ENCODE data around the gene ZNRF4.
"Not testable (repeated sequence)": the region's sequence is repeated elsewhere in the genome, so short reads cannot be mapped to it uniquely, and the experiment has no call there.

ZNRF4 gene

DNA sequence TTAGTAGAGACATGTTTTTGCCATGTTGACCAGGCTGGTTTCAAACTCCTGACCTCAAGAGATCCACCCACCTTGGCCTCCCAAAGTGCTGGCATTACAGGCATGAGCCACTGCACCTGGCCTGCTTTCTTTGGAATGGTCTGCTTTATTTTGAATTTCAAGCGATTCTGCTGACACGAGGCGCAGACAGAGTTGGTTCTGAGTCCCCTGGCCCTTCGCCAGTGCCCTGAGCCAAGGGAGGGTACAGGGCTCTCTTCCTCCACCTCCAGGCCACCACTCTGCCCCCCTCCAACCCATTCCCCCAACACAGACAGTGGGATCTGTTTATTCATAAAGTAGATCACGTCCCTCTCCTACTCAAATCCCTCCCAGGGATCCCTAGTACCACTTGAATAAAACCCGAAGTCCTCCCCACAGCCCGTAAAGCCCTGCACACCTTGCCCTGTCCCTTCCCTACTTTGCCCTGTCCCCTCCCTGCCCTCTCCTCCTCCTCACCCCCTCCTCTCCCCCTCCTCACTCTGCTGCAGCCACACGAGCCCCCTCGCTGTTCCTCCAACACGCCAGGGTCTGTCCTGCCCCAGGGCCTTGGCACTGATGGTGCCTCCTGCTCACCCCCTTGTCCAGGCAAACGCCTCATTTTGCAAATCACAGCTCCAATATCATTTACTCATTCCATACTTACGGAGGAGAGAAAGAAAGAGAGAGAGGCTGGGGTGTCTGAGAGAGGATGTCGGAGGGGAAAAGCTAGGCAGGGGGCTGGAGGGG lies 22.4 kb downstream of the ZNRF4 start:
- DNase-seq: no peak

DNA sequence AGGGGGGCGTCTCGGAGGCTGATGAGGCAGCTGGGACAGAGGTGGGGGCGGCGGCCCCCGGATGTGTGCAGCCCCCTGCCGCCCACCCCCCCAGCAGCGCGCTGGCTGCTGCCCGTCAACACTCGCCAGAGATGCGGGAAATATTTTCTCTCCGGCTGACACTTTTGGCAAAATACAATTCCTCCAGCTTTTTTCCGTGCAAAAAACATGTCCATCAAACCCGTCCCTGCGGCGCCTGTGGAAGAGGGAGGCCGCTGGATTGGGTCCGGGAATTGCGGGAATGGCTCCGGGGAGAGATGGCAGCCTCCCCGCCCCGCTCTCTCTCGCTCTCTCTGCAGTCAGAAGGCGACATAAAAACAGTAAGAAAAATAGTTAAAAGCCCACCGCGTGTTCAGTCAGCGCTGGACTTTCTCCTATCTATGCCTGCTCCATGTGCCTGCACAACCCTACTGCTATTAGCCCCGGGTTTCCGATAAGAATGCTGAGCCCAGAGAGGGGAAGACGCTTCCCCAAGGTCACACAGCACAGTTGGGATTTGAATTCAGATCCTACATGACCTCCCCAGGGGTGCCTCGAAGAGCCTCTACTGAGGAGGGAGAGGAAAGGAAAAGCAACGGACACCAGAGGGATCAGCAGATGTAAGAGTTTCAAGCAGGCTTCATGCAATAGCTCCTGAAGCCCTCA lies 23.2 kb downstream of the ZNRF4 start:
- DNase-seq: no peak

DNA sequence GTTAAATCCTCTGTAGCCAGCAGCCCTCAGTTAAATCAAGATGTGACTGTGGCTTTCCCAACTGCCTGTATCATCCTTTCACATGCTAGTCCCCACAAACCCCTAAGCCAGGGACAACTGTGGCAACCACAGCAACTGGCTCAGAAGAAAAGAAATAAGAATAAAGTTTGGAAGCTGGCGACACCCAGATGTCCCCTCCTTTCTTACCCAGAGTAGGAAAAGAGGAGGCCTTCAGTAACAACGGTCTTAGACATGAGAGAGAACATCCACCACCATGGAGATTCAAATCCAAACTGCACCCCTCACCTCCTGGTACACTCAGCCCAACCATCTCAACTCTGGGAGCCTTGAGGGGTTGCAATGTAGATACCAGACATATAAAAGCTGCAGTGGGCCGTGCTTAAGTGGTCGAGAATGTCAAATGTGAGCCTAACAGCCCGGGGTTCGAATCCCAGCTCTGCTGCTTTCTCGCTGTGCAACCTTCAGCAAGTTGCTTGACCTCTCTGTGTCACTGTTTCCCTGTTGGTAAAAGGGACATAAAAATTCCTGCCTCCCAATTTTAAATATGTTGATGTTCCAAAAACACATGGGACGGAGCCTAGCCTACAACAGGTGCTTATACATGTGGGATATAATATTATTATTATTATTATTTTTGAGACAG lies 23.8 kb downstream of the ZNRF4 start:
- no peak for DNase-seq

DNA sequence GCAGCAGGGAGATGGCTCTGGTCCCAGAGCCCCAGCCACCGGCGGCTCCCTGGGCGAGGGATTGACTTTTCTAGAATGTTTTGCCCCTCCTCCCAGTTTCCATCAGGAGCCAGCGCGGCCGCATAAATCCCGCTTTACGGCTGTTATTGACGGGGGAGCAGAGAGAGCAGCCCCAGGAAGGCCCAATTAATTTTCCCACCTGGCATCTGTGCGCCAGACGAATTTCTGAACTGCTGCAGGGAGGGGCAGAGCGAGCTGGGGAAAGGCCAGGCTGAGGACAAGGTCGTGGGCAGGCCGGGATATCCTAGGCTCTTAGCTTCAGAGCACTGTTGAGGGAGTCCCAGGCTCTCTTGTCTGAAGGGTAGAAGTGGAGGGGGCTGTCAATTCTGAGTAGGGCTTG lies 24.7 kb downstream of the ZNRF4 start:
- no peak for DNase-seq

DNA sequence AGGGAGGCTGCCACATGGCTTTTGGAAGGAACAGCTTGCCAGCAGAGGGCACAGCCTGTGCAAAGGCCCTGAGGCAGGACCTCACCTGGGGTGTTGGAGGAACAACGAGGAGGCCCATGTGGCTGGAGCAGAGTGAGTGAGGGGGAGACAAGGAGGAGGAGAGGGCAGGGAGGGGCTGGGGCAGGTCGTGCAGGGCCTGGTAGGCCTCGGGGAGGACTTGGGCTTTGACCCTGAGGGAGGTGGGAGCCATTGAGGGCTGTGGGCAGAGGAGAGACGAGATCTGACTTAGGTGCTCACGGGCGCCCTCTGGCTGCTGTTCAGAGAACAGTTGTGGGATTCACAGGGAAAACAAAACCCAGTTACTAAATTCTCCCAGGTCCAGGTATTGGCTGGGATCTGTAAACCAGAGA lies 25.2 kb downstream of the ZNRF4 start:
- DNase-seq: no peak

DNA sequence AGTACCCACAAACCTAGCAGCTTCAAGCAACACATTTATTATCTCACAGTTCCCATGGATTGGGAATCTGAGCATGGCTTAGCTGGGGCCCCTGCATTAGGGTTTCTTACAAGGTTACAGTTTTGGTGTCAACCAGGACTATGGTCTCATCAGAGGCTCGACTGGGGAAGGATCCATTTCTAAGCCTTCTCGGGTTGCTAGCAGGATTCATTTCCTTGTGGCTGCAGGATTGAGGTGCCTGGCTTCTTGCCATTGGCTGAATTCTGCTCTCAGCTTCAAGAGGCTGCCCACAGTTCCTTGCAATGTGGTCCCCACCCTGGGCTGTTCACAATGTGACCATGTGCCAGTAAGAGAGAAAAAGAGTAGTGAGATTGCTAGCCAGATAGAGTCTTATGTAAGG lies 26.7 kb downstream of the ZNRF4 start:
- no peak for DNase-seq

DNA sequence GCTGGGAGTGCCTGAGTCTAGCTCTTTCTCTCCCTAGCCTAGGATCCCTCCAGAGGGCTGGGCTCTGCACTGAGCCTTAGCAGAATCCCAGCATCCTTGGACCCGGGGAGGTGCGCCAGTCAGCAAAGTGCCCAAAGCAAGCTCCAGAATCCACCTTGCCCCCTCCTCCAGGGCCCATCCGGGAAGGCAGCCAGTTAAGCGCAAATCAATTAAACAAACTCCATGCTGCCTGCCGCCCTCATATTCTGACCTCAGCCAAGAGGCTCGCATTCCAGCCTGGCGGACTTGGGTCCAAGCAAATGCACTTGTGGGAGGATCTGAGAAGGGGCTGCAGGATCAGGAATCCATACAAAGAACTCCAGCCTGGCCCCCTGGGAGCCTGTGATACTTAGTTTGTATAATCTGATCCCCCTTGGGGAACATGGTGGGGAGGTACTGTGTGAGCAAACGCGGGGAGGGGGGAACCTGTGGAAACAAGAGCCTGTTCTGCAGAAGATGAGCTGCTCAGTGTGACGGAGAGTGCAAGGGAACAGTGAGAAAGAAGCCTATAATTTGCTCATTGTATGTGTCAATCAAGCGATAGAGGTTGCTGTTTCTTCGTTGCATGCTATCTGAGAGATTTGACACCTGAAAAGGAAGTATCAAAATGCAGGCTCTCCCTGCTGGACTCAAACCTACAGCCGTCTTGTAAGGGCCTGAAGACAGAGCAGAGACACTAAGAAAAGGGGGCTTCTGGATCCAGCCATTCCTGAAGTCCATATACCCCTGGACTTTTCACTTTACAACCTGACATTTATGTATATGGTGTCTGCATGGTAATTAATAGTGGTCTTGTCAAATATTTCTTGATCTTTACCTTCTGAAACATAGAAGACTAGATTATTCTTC lies 29.4 kb downstream of the ZNRF4 start:
- peak; percentile 50 for DNase-seq

DNA sequence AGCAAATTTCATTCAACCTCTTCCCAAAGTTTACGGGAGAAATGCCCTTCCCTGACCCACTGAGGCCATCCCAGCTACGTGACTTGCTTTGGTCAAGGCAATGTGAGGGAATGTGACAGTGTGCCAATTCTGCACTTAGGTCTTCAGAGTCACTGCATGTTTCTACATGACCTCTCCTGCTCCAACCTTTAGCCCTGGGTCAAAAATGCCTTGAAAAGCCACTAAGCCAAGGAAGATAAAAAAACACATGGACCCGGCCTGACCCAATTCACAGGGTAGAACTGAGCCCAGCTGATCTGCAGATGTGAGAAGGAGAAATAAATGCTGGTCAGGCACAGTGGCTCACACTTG lies 30.0 kb downstream of the ZNRF4 start:
- DNase-seq: no peak

DNA sequence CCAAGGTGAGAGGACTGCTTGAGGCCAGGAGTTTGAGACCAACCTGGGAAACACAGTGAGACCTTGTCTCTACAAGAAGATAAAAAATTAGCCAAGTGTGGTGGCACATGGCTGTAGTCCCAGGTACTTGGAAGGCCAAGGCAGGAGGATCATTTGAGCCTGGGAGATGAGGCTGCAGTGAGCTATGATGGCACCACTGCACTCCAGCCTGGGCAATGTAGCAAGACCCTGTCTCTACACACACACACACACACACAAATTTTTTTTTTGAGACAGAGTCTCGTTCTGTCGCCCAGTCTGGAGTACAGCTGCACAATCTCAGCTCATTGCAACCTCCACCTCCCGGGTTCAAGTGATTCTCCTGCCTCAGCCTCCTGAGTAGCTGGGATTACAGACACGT lies 30.4 kb downstream of the ZNRF4 start:
- not testable (repeated sequence) for DNase-seq

DNA sequence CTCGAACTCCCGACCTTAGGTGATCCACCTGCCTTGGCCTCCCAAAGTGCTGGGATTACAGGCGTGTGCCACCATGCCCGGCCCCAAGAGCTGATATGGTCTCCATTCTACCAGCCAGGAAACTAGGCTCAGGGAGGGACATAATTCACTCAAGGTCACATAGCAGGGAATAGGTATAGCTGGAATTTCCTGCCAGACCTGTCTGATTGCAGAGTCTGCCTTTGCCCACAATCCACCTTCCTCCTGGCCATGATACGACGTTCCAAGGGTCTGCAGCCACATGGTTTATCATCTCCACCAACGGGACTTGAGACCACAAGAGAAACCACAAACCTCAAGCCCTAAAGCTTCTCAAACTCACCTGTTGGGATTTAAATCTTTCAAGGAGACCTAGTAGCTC lies 32.0 kb downstream of the ZNRF4 start:
- no peak for DNase-seq

DNA sequence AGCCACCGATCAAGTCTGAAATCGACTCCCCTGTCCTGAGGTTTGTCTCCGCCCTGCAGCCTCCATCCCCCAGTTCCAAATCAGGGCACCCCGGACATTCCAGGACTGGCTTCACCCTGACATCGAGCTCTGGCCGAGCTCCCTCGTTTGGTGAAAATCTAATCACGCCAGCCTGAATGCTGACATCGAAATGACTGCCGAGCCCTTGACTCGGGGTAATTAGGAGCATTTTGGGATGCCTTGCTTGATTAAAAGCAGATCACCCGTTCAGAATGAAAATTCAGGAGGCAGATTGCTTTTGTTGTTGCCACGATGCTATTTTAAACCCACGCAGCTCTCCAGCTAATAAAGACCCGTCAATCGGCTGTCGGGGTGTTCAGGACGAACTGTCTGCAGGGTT lies 34.3 kb downstream of the ZNRF4 start:
- DNase-seq: no peak

DNA sequence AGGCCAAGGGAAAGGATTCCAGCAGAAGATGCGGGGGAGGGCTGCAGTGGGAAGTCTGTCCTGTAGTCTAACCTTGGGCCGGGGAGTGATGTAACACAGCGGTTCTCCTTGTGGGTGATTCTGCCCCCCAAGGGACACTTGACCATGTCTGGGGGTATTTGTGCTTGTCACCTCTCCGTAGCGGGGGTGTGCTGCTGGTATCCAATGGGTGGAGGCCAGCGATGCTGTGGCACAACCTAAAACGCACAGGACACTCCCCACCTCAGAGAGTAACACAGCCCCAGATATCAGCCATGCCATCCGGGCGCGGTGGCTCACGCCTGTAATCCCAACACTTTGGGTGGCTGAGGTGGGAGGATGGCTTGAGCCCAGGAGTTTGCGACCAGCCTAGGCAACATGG lies 36.3 kb downstream of the ZNRF4 start:
- no peak for DNase-seq

DNA sequence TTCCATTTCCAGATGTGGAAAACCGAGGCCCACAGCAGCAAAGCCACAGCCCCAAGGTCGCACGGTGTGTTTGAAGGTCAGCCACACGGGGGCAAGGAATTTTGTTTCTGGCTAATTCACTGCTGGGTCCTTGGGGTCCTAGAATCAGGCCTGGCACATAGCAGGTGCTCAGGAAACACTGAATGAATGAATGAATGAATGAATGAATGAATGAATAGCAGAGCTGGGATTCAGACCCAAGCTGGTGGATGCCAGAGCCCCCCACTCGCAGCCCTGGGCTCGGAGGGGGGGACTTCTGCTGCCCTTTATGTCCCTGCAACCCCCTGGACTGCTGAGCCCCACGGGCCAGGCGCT lies 37.0 kb downstream of the ZNRF4 start:
- no peak for DNase-seq

DNA sequence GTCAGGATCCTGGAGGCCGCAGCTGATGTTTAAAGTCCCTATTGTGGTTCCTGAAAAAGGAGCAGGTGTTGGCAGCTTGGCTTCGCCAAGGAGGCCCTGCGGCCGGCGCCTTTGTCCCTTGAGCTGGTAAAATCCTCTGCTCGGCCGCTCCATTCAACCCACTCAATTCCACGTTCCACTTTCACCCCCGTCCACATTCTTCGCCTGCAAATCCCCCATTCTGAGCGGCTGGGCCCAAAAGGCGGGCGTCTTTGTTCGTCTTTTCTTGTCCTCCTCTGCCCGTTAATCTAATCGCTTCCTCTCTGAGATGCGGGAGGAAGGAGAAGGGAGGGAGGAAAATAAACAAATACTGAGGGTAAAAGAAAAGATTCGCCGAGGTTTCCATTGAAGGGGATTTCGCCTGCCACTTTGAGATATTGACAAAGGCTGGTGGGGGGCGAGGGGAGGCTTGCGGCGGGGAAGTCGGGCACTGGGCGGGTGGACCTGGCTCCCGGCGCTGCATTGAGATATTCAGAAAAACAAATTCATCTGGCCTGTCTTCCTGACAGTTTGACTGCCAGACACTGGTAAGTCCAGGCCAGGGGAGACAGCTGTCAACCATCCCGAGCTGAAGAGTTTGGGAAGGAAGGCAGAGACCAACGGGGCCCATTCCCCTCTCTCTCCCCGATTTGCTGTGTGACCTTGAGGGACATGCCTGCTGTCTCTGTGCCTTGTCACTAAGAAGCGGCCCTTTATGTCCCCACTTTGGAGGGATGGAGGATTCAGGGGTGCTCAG lies 37.6 kb downstream of the ZNRF4 start:
- no peak for DNase-seq

DNA sequence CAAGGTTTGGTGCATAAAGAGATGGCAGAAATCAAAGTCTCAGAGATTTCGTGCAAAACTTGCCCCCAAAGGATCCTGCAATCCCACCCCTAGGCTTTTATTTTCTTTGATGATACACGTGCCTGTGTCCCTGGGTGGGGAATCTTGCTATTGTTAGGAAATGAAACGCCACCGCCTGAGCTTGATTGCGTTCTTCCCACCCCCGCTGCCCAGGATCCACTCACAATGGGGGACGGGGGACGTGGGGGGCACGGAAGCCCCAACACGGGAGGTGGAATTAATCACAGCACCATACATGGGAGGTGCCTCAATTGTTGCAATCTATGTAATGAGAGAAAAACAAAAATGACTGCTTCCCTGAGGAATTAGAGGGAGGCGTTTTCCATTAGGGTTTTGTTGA lies 39.6 kb downstream of the ZNRF4 start:
- DNase-seq: no peak

DNA sequence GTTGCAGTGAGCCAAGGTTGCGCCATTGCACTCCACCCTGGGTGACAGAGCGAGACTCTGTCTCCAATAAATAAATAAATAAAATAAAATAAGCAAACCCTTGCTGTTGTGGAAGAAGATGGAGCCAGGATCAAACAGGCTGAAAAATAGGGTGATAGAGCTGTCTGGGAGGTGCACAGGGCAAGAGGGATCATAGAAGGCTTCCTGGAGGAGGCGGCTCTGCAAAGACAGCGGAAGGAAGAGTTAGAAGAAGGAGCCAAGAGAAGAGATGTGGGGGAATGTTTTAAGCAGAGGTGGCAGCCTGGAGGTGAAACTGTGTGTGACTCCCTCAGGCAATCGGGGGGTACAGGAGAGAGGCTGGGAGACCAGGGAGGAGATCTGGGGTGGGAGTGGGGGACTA lies 40.6 kb downstream of the ZNRF4 start:
- no peak for DNase-seq

DNA sequence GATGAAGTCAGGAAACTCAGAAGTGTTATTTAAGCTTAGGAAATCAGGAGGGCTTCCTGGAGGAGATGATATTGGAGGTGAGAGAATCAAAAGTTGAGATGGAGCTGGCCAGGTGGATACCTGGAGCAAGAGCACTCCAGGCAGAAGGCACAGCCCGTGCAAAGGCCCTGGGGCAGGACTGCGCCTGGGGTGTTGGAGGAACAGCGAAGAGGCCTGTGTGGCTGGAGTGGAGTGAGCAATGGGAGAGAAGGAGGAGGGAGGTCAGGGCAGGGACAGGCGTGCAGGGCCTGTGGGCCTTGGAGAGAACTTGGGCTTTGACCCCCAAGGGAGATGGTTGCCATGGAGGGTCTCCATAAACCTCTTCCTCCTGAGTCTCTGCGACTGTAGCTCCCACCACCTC lies 42.1 kb downstream of the ZNRF4 start:
- no peak for DNase-seq

DNA sequence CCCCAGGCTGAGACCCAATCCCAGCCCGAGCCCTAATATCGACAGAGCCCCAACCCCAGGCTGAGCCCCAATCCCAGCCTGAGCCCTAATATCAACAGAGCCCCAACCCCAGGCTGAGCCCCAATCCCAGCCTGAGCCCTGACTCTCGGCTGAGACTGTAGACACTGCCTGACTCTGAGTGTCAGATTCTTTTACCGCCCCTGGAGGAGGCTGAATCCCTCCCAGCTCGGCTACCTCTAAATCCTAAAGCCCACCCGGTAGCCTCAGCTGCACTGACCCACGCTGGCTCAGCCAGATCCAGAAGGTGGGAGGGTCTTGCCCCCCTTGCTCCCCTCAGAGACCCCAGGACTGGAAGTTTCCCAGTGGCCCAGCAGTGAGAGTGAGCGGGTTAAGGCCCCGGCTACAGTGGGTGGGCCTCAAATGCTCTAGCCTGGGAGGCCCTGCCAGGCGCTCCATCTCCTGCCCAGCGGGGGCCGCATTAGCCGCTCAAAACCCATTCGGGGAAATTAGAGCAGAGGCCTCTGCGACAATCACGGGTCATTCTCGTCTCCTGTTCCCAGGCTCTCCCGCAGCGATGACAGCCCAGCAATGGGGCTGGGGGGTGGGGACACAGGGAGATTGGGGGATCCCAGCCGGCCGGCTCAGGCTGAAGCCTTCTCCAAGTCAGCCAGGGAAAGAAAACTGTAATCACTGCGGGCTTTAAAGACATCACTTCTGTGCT lies 43.8 kb downstream of the ZNRF4 start:
- no peak for DNase-seq

DNA sequence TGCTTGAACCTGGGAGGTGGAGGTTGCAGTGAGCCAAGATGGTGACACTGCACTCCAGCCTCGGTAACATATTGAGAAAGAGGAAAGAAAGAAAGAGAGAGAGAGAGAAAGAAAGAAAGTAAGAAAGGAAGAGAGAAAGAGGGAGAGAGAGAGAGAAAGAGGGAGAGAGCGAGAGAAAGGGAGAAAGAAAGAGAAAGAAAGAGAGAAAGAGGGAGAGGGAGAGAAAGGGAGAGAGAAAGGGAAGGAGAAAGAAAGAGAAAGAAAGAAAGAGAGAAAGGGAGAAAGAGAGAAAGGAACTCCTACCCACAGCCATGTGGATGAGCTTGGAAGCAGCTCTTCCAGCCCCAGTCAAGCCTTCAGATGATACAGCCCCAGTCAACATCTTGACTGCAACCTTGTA lies 46.7 kb downstream of the ZNRF4 start:
- no peak for DNase-seq

DNA sequence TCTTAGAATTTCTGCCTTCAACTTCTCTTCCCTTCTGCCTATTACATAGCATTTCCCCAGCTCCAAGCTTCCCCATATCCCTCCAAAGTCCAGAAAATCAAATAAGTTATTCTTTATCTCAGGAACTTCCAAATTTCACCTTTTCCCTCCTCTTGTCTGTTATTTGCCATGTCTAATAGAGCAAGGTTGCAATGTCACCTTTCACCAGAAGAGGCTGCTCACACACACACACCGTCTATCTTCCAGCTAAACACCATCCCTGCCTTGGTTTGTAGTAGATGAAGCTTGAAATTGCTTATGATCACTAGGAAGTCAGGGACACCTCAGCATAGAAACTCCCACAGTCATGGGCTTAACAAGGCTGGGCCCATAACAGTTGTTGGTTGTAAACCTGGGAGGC lies 48.4 kb downstream of the ZNRF4 start:
- DNase-seq: no peak

DNA sequence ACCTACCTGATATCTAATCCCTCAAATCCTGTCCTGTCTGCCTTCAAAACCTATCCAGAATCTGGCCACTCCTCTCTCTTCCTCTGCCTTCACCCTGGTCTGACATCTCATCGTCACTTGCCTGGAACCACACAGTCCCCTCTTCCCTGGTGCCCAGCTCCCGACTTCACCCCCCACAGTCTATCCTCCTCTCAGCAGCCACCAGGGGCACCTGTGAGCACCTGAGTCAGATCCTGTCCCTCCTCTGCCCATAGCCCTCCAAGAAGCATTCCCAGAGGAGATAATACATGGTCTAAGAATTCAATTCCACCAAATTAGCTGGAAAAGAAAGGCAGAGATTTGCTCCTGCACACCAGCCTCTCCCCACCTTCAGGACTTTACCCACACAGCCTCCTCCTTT lies 48.9 kb downstream of the ZNRF4 start:
- DNase-seq: no peak

Measured in femur (tissue), 1 donor.